Measurements from ENCODE around the gene AKR1B15.

Gene AKR1B15

DNA sequence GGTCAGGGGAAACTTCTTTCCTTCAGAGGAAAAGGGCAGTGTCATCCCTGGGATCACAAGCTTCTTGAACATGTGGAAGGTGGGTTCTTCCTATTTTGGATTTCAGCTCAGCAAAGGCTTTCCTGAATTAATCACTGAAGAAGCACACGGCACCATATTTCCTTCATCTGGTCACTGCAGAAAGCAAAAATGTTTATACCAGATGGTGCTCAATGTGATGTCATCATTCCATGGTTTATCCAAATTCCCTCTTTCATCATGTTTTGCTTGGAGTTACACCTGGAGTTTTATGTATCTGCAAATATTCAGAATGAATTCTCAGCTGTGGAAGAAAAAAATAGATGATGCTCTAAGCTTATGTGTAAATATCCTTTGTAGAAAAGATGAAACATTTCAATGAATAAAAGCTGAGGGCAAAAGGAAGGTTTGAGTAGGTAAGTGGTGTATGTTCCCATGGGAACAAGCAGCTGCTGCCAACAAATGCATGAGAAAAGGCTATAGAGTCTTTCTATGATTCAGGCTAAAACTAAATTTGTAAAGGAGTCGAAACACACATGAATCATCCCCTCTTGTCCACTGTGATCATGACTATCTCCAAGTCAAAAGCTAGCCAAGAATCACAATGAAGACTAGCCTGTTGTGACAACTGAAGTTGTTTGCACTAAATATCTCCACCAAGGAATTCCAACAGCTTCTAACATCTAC, 70.9 kb downstream of the AKR1B15 start:
- H3K4me3 ChIP-seq (ENCODE audit: low read depth, low read length) = no peak overlapping the region
- TF ChIP-seq, protein P1, sequence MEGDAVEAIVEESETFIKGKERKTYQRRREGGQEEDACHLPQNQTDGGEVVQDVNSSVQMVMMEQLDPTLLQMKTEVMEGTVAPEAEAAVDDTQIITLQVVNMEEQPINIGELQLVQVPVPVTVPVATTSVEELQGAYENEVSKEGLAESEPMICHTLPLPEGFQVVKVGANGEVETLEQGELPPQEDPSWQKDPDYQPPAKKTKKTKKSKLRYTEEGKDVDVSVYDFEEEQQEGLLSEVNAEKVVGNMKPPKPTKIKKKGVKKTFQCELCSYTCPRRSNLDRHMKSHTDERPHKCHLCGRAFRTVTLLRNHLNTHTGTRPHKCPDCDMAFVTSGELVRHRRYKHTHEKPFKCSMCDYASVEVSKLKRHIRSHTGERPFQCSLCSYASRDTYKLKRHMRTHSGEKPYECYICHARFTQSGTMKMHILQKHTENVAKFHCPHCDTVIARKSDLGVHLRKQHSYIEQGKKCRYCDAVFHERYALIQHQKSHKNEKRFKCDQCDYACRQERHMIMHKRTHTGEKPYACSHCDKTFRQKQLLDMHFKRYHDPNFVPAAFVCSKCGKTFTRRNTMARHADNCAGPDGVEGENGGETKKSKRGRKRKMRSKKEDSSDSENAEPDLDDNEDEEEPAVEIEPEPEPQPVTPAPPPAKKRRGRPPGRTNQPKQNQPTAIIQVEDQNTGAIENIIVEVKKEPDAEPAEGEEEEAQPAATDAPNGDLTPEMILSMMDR (IDR thresholded peaks at IDR 0.05; ENCODE audit: borderline replicate concordance, insufficient read depth, low read depth, low read length) = no peak

DNA sequence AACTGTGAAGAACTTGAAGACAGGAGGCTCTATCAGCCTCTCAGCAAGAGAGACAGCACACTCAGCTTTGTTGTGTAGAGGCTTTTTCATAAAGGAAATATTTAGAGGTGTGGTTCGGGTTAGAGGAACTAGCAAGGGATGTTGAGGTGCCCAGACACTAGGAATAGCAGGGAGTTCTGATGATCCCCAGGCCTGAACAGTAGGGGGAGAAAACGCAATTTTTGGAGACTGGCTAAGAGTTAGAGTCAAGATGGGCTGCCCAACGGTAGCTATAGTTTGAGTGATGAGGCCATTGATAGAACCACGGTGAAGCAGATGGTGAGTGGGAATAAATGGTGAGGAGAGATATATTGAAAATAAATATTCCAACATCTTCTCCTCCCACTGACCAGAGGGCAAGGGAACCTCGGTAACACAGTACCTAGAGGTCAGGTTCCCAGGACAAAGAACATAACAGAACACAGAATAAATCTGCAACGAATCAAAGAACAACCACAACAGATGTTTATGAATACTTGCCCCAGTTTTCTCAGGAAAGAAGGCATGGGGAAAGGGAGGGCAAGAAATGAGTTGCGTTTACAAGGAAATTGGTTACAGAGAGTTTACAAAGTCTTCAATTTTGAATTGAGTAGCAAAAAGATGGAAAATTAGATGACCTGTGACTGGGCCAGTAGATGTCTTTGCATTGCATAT, 73.5 kb downstream of the AKR1B15 start:
- H3K4me3 ChIP-seq (ENCODE audit: low read depth, low read length) = no peak overlapping the region
- TF ChIP-seq, protein P1 (IDR thresholded peaks at IDR 0.05; ENCODE audit: borderline replicate concordance, insufficient read depth, low read depth, low read length) = no peak

DNA sequence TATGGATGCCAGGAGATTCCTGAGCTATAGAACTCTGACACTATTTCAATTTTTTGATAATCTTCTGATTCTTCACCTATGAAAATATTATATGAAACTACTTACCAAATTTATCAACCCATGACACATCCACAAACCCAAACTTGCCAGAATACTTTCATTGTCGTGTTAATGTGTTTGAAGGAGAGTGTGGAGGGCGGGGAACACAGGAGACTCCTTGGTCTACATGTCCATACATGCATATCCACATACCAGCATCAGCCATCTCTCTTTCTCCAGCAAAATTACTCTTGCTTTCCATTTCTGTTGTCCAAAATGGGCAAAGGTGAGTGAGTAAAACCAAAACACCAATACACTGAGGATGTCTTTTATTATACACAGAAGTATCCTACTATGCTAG, 74.3 kb downstream of the AKR1B15 start:
- TF ChIP-seq, protein P1 (IDR thresholded peaks at IDR 0.05; ENCODE audit: borderline replicate concordance, insufficient read depth, low read depth, low read length) = no peak
- no peak overlapping the region for H3K4me3 ChIP-seq (ENCODE audit: low read depth, low read length)

DNA sequence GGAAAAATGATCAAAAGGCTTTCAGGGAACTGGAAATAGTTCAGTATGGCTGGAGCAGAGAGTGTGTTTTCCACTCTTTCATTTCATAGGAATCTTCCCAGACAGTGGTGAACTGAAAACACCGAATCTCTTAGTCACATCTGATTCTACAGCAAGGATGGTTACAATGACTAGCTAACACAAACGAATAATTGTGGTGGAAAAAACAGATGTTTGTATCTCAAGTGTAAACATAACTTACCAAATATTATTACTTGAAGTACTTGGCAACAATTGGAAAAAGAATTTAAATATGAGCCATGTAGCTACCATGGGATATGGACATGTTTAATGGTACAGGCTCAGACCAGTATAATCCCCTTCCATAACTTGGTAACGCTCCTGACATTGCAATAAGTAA, 76.6 kb downstream of the AKR1B15 start:
- TF ChIP-seq, protein P1 (IDR thresholded peaks at IDR 0.05; ENCODE audit: borderline replicate concordance, insufficient read depth, low read depth, low read length) = no peak
- no peak overlapping the region for H3K4me3 ChIP-seq (ENCODE audit: low read depth, low read length)

DNA sequence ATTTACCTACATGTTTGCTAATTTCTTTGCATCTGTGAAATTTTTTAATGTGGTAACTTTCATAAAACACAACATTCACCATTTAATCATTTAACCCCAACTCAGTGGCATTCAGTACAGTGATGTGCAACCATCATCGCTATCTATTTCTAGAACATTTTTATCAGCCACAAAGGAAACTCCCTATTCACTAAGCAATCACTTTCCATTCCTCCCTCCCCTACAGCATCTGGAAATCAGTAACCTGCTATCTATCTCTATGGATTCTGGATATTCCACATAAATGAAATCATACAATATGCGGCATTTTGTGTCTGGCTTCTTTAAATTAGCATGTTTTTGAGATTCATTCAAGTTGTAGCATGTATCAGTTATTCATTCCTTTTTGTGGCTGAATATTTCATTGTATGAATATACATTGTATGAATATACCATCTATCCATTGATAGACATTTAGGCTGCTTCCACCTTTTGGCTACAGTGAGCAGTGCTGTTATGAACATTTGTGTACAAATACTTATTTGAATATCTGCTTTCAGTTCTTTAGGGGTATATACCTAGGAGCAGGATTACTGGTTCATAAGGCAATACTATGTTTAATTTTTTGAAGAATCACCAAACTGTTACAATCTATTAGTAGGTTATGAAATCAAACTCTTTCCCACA, 78.3 kb downstream of the AKR1B15 start:
- TF ChIP-seq, protein P1 (IDR thresholded peaks at IDR 0.05; ENCODE audit: borderline replicate concordance, insufficient read depth, low read depth, low read length) = no peak

DNA sequence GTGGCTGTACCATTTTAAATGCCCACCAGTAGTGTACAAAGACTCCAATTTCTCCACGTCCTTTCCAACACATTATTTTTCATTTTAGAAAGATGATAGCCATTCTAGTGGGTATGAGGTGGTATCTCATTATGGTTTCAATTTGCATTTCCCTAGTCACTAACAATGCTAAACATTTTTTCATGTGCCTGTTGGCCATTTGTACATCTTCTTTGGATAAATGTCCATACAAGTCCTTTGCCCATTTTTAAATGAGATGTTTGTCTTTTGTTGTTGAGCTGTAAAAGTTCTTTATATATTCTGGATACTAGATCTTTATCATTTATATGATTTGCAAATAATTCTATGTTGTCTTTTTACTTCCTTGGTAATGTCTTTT, 78.9 kb downstream of the AKR1B15 start:
- TF ChIP-seq, protein P1 (IDR thresholded peaks at IDR 0.05; ENCODE audit: borderline replicate concordance, insufficient read depth, low read depth, low read length) = no peak
- no peak overlapping the region for H3K4me3 ChIP-seq (ENCODE audit: low read depth, low read length)

More for the DNA sequence above, 78.3 kb downstream of the AKR1B15 start:
- H3K4me3 ChIP-seq (ENCODE audit: low read depth, low read length) = no peak overlapping the region
